ENCODE measurements around the gene ATAT1.

GRCh38 chr6:30689985-30690384, 63.3 kb downstream of the ATAT1 start:
- TF ChIP-seq POLR2AphosphoS5 (IDR thresholded peaks at IDR 0.05; ENCODE audit: low read depth), result no peak
- TF ChIP-seq CTCF (conservative IDR thresholded peaks at IDR 0.05; ENCODE audit: low read depth in 2 of 2), result no peak
- no peak for TF ChIP-seq ETS1 (IDR thresholded peaks at IDR 0.05)
